ENCODE results near the gene GMPPA.
A peak's percentile ranks its signal among the peaks of the same experiment; 100 is the strongest.

GMPPA gene

GRCh38 chr2:219467736-219468075 lies 31.0 kb upstream of the GMPPA start:
- DNase-seq, result no peak

DNA sequence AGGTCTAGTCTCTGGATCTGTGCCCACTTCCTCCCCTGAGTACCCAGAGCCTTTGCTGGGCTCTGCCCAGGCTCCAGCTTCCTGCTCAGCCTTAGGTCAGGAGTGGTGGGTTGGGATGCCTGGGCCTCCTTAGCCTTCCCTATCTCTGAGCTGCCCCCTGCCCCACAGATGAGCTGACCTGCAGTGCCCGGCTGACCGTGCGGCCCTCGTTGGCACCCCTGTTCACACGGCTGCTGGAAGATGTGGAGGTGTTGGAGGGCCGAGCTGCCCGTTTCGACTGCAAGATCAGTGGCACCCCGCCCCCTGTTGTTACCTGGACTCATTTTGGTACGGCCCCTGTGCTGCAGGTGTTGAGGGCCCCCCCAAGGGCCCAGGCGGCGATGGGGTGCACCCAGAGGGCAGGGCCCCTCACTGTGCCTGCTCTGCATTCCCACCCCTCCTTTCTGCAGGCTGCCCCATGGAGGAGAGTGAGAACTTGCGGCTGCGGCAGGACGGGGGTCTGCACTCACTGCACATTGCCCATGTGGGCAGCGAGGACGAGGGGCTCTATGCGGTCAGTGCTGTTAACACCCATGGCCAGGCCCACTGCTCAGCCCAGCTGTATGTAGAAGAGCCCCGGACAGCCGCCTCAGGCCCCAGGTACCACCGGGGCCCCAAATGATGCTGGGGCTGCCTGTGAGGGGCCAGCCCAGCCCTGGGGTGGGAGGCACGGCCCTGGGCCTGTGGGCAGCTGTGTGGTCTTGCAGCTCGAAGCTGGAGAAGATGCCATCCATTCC lies 30.1 kb upstream of the GMPPA start:
- no peak for DNase-seq

GRCh38 chr2:219469186-219469724 lies 29.4 kb upstream of the GMPPA start:
- DNase-seq, result no peak

GRCh38 chr2:219470429-219470828 lies 28.3 kb upstream of the GMPPA start:
- DNase-seq, result no peak

DNA sequence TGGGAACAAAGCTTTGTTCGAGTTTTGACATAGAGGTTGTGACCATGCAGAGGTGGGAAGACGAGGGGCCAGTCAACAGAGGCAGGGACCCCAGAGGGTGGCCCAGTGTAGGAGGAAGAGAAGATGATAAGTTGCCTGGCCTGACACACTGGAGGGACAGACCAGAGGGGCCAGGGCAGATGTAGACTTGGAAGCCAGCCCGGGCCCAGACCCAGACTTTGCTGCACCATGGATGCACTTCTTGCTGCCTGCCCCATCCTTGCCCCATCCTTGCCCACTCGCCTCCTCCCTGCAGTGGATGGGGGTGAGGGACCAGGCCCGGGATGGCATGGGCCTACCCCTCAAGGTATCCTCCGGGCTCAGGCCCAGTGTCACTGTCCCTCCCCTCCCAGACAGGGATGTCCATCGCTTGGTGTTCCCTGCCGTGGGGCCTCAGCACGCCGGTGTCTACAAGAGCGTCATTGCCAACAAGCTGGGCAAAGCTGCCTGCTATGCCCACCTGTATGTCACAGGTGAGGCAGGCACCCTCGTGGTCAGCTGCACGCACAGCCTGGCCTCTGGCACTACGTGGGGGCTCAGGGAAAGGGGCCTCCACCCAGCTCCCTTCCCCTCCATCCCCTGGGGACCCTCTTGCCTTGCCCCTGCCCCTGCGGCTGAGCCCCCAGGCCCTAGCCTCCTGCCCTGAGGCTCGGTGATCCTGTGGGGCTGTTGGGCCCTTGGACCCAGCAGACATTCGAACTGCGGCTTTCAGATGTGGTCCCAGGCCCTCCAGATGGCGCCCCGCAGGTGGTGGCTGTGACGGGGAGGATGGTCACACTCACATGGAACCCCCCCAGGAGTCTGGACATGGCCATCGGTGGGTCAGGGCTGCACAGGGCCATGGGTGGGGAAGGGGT lies 27.0 kb upstream of the GMPPA start:
- DNase-seq, result no peak

GRCh38 chr2:219472629-219473187 lies 26.0 kb upstream of the GMPPA start:
- no peak for DNase-seq

- no peak for DNase-seq
Observed at GRCh38 chr2:219473511-219473910, 25.2 kb upstream of the GMPPA start.

DNA sequence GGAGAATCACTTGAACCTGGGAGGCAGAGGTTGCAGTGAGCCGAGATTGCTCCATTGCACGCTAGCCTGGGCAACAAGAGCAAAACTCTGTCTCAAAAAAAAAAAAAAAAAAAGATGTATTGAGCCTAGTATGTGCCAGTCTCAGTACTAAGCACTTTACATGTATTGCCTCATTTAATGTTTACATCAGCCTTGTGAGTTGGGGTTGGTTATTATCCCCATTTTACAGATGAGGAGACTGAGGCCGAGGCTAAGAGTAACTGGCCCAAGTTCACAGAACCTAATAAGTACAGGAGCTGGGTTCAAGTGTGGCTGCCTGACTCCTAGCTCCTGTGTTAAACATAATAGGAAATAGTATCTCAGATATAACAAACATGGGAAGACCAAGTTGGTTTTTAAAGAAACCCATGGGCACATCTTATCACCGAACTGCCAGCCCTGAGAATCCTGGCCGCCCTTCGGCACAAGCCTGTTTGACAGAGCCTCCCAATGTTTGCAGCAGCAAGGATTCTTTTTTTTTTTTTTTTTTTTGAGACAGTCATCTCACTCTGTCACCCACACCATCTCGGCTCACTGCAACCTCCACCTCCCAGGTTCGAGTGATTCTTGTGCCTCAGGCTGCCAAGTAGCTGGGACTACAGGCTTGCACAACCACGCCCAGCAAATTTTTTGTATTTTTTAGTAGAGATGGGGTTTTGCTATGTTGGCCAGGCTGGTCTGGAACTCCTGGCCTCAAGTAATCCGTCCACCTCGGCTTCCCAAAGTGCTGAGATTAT lies 24.2 kb upstream of the GMPPA start:
- DNase-seq, result peak in 1 of 56 donors; percentile 23

DNA sequence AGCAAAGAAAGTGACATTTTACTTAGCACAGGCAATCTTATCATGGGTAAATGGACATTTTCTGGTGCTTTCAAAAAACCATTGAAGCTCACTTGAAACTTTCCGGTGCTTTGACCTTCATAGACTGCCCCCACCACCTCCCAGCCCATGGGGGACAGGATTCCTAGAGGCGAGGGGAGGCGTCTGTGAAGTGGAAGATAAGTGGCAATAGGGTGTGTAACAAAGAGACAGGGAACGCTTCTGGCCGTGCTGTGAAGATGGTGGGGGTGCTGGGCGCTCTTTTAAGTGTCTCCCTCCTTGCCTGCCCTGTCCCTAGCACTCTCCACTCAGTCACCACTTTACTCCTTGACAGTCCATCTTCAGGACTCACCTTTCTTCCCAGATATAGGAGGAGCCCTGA lies 23.4 kb upstream of the GMPPA start:
- DNase-seq, result no peak

DNA sequence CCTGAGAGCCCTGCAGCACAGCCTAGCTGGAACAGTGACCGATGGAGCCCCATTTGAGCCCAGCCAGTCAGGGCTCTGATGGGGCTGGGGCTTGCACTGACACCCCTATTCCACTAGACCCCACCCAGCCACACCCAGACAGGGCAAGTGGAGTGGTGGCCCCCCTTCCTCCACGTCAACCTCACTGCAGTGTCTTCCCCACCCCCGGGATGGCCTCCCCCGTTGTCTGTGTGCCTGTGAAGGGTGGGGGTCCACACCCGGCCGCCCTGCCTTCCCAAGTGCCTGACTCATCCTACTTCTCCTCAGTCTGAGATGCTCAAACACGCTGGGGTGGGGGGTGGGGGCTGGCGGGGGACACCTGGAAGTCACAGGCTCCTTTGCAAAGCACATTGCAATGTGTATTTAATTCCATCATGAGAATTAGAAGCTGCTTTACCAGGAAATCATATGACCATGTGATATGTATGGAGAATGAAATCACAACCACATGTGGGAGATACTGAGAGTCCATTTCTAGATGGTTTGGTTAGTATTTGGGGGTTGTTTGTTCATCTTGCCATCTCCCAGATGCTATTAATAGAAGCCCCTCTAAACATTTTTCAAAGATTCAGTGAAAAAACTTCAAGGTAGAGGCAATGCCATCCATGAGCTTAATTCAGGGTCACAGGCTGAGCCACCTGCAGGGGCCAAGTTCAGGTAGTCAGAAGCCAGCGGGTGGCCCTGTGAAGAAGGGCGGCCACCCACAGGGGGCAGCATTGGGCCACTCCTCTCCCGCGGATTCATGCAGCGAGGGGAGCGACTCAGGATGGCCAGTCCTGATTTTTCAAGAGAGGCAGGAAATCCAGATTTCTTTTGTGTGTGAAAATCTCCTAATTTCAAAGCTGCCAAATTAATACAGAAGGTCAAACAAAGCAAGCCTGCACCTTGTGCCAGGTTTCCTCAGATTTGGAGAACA lies 22.7 kb upstream of the GMPPA start:
- DNase-seq, result peak in 27 of 56 donors; percentile 4 to 64 (median 26)

GRCh38 chr2:219476652-219477151 lies 22.0 kb upstream of the GMPPA start:
- no peak for DNase-seq

DNA sequence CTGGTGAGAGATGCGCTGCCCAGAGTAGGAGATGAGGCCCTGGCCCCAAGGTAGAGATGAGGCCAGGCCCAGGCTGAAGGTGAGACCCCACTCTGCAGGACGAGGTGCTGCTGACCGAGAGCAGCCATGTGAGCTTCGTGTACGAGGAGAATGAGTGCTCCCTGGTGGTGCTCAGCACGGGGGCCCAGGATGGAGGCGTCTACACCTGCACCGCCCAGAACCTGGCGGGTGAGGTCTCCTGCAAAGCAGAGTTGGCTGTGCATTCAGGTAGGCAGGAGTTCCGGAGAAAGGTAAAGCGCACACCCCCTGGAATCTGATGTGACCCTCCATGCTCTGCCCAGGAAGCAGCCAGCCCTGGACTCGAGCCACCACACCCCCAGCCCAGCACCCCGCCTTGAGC lies 21.5 kb upstream of the GMPPA start:
- DNase-seq, result no peak

DNA sequence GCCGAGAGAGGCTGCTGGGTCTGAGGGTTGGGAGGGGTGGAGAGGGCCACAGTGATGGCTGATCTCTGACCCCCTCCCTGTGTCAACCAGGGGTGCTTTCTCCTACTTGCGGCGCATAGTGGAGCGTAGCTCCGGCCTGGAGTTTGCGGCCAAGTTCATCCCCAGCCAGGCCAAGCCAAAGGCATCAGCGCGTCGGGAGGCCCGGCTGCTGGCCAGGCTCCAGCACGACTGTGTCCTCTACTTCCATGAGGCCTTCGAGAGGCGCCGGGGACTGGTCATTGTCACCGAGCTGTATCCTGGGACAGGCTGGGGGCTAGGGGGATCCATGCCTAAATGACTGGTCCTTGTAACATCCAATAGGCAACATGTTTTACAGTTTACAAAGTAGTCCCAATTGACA lies 20.9 kb upstream of the GMPPA start:
- DNase-seq, result no peak

- DNase-seq, result no peak
Observed at GRCh38 chr2:219478916-219479315, 19.8 kb upstream of the GMPPA start.

DNA sequence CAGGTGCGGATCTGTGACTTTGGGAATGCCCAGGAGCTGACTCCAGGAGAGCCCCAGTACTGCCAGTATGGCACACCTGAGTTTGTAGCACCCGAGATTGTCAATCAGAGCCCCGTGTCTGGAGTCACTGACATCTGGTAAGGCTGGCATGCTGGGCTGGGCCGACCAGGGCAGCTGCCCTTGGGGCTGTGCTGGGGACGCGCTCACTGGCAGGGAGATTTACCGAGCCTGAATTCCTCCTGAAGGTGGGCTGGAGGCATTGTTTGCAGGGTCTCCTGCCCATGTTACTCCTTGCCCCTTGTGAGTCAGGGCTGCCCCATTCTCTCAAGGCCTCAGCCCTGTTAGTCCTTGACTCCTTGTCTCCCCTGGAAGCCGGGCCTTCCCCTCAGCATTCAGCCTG lies 18.7 kb upstream of the GMPPA start:
- DNase-seq, result no peak

GRCh38 chr2:219482674-219483405 lies 15.9 kb upstream of the GMPPA start:
- no peak for DNase-seq

- no peak for DNase-seq
Observed at GRCh38 chr2:219483451-219484342, 15.0 kb upstream of the GMPPA start.
